Measurements from ENCODE around the gene CLDN10.

DNA sequence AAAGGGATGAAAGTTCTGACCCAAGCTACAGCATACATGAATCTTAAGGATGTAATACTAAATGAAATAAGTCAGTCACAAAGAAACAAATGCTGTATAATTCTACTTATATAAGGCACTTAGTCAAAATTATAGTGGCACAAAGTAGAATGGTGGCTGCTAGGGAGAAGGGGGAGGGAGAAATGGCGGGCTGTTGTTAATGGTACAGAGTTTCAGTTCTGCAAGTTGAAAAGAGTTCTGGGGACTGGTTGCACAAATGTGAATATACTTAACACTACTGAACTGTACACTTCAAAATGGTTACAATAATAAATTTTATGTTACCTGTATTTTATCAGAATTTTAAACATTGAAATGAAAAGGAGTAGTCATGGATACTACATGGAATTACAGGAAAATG, 48.9 kb upstream of the CLDN10 start:
- TF ChIP-seq, protein P1, sequence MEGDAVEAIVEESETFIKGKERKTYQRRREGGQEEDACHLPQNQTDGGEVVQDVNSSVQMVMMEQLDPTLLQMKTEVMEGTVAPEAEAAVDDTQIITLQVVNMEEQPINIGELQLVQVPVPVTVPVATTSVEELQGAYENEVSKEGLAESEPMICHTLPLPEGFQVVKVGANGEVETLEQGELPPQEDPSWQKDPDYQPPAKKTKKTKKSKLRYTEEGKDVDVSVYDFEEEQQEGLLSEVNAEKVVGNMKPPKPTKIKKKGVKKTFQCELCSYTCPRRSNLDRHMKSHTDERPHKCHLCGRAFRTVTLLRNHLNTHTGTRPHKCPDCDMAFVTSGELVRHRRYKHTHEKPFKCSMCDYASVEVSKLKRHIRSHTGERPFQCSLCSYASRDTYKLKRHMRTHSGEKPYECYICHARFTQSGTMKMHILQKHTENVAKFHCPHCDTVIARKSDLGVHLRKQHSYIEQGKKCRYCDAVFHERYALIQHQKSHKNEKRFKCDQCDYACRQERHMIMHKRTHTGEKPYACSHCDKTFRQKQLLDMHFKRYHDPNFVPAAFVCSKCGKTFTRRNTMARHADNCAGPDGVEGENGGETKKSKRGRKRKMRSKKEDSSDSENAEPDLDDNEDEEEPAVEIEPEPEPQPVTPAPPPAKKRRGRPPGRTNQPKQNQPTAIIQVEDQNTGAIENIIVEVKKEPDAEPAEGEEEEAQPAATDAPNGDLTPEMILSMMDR (IDR thresholded peaks at IDR 0.05), result no peak
- no peak for TF ChIP-seq POLR2AphosphoS5 (IDR thresholded peaks at IDR 0.05)
- no peak for TF ChIP-seq POLR2A (IDR thresholded peaks at IDR 0.05)
- no peak for TF ChIP-seq EP300 (IDR thresholded peaks at IDR 0.05)

Measured in gastroesophageal sphincter (tissue), 3 donors.